Spleen (tissue), 7 donors: ENCODE measurements around the gene DLD.

Source experiments
- CTCF ChIP-seq, 11 experiments: fragments of 200-600 bp in 7 of 11; fragments of 450-650 bp in 4 of 11; sonication (generic) in 4 of 11; IDR thresholded peaks in 8 of 11; conservative IDR thresholded peaks in 3 of 11; 1 replicate in 7 of 11; 2 replicates in 4 of 11; pipeline versions ENCODE4 v1.4.0 to v1.8.0; 2016 to 2021; ENCODE audit warnings: antibody characterized with exemption in 11 of 11, inconsistent platforms in 4 of 11, mild to moderate bottlenecking in 1 of 11
- POLR2A ChIP-seq, 3 donors: fragments of 450-650 bp; IDR thresholded peaks; one replicate each; pipeline ENCODE4 v1.5.1; 2017; ENCODE audit warnings: antibody characterized with exemption in 3 of 3, mild to moderate bottlenecking in 1 of 3
- POLR2AphosphoS5 ChIP-seq, 3 donors: sonication (generic); formaldehyde crosslinking; IDR thresholded peaks; one replicate each; pipeline ENCODE4 v1.5.1; 2017; ENCODE audit warnings: antibody characterized with exemption in 3 of 3
- donor health status: DM: no; HTN: no; CAD: no; lungs with moderate emphysema.
- donor health status: DM: no; HTN: no; CAD: no.
- donor health status: DM: no; HTN: no; CAD: no.

GRCh38 chr7:107958764-107959526 is 68.0 kb downstream of the DLD start:
- TF ChIP-seq CTCF (IDR thresholded peaks at IDR 0.05 in 8 of 11, conservative IDR thresholded peaks at IDR 0.05 in 3 of 11) (no peak), POLR2AphosphoS5 (IDR thresholded peaks at IDR 0.05) (peak in 1 of 3 donors; percentile 8), POLR2A (IDR thresholded peaks at IDR 0.05) (no peak)
